RCC 7860 (cell line): ENCODE measurements around the gene ZNF497.

Experiments used
- DNase-seq: peaks from one replicate; pipeline ENCODE4 v3.0.0-alpha.2; 2015; ENCODE audit warnings: low spot score
- FAIRE-seq: peaks from 2 replicates; lab custom pipeline; 2012; peaks lifted over from hg19 to GRCh38; lab: Jason Lieb, UNC

The ZNF497 gene

GRCh38 chr19:58368561-58369360, 6.2 kb upstream of the ZNF497 start:
- FAIRE-seq: no peak
- DNase-seq: no peak

DNA sequence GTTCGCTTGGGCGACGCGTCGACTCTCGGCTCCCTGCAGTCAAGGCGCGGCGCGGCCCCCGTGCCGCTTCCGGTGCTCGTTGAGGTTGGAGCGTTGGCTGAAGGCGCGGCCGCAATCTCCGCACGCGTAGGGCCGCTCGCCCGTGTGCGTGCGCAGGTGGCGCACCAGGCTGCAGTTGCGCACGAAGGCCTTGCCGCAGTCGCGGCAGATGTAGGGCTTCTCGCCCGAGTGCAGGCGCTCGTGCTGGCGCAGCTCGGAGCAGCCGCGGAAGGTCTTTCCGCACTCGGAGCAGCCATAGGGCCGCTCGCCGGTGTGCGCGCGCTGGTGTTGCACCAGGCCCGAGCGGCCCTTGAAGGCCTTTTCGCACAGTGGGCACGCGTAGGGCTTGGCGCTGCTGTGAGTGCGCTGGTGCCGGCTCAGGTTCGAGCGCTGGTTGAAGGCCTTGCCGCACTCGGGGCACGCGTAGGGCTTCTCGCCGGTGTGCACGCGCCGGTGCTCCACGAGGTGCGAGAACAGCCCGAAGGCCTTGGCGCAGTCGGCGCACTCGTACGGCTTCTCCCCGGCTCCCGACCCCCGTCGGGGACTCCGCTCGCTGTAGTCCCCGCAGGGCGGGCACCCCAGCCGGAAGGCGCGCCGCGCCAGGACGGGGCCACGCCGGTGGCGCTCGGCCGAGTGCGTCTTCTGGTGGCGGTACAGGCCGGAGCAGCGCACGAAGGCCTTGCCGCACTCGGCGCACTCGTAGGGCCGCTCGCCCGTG, 5.3 kb upstream of the ZNF497 start:
- FAIRE-seq: no peak
- no peak for DNase-seq

GRCh38 chr19:58366585-58367430, 4.3 kb upstream of the ZNF497 start:
- no peak for FAIRE-seq
- DNase-seq: no peak

GRCh38 chr19:58364146-58364545, 1.6 kb upstream of the ZNF497 start:
- DNase-seq: no peak
- FAIRE-seq: no peak

DNA sequence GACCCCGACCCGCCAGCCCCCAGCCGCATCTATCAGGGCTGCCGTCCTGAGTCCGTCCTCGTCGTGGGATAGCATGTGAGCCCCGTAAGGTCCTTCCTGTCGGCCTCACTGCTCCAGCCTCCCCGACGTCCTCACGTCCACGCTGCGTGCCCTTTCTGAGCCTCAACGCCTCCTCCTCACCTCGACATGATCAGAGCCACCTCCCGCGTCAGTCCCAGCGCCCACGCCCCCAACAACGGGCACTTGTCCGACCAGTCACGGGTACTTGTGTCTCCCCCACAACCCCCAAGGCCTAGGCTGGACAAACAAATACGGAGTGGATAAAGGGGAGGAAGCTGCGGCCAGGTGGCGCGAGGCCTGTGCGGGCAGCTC, 665 bp downstream of the ZNF497 start:
- DNase-seq (no peak), FAIRE-seq (no peak)

DNA sequence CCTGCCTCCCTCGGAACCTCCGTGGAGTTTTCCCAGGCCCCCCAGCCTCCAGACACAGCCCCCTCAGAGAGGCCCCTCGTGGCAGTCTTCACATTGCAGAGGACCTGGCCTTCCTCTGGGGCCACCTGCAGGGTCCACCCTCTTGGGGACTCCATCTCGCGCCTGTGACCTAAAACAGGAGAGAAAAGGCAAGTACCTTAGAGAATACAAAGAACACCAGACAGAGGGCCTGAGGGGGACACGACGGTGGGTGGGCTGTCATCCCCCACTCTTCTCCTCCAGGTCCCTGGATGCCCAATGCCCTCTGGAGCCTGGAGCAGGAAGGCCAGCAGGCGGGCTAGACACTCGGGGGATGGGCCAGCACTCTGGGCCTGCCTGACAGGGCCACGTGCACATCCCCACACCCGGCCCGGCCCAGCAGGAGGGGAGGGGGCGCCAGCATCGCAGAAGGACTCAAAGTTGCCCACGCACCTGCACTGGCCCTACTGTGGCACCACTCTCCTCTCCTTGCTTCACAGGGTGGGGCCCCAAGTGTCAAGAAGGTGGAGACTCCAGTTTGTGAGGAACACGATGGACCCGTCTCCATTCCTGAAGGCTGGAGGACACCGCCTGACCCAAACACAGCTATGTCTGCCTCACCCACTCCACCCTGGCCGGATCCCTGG, 4.9 kb downstream of the ZNF497 start:
- DNase-seq: no peak
- FAIRE-seq: no peak

DNA sequence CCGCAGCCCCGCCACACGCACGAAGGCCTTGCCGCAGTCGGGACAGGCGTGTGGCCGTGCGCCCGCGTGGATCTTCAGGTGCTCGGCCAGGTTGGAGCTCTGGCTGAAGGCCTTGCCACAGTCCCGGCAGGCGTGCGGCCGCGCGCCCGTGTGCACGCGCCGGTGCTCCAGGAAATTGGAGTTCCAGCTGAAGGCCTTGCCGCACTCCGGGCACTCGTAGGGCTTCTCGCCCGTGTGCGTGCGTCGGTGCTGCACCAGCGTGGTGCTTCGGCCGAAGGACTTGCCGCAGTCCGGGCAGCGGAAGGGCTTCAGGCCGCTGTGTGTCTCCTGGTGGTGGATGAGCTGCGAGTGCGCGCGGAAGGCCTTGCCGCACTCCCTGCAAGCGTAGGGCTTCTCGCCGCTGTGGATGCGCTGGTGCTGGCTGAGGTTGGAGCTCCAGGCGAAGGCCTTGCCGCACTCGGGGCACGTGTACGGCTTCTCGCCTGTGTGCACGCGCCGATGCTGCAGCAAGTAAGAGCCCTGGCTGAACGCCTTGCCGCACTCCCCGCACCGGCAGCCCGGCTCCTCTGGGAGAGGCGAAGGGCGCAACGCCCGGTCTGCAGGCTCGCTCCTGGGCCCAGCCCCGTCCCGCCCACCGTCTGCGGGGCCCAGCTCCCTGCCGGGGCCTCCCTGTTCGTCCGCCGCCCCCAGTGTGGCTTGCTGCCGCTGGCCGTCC, 5.6 kb downstream of the ZNF497 start:
- no peak for DNase-seq
- FAIRE-seq: no peak

GRCh38 chr19:58355908-58356765, 6.4 kb downstream of the ZNF497 start:
- DNase-seq: no peak
- FAIRE-seq: no peak

- FAIRE-seq: no peak
Observed at GRCh38 chr19:58355215-58355796, 7.2 kb downstream of the ZNF497 start.

GRCh38 chr19:58354478-58355030, 8.0 kb downstream of the ZNF497 start:
- FAIRE-seq (no peak), DNase-seq (no peak)

More at GRCh38 chr19:58355215-58355796, 7.2 kb downstream of the ZNF497 start:
- no peak for DNase-seq

DNA sequence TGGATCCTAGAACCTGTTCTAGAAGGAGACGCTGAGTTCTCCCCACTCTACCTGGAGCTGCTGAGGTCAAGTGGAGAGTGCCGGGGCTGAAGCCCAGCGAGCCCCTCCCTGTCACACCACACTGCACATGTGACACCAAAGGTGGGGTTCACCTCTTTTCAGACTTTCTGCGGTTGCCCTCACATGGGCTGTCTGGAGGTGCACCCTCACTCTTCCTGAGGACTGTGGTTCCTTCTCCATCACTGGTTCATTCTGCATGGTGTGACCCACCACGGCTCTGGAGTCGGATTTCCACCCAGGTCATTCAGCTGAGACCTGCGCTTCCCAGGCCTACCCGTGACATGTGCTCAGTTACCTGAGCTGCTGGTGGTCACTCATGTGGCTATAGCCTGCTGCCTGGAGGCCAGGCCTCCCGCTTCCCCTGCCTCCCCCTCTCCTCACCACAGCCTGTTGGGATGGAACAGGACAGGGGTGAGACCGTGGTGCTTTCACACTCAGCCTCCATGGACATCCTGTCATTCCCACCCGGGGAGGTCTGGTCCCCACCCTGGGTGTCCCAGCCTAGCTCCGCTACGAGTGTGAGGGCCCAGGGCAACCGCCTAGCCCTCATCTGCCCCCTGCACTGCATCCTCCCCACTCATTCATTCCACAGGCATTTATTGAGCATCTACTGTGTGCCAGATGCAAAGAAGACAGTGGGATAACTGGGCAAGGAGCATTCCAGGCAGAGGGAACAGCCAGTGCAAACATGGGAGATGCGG, 8.7 kb downstream of the ZNF497 start:
- FAIRE-seq (no peak), DNase-seq (no peak)

DNA sequence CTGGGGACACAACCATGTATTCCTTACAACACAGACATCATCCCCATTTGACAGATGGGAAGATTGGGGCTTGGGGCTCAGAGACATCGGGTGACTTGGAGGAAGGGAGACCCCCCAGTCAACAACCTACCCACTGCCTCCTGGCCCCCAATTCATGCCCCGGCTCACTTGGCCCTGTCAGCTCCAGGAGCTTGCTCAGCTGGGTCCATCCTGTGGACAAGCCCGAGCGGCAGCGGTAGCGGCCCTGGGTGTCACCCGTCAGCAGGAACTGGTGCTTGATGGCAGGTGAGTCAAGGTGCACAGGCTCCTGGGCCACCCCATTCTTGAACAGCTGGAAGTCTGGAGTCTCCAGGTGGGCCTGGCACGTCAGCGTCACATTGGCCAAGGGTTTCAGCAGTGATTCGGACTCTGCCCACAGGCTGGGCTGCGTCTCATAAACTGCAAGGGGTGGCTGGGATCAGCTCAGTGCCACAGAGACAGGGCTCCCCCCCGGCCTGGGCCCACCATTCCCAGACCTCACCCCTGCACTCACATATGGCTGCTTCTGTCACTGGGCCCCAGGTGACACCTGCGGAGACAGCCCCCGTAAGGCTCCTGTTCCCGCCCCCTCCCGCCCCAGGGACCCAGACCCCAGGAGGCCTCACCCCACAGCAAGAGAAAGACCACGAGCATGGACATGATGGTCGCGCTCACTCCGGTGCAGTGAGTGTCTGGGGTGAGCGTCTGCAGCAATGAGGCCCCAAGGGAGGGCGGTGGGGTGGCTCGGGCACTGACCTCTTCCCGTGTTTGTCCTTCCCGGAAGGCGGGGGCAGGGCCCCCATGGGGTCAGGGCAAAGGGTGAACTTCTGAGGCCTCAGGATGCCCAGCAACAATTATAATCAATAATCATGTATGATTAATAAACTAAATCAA, 9.5 kb downstream of the ZNF497 start, which contains the start of gene A1BG:
A1BG (minus strand) TSS at position 733 of the 912 bp plus-strand sequence; CDS start at position 678, 55 bp downstream.
- FAIRE-seq (no peak), DNase-seq (no peak)

DNA sequence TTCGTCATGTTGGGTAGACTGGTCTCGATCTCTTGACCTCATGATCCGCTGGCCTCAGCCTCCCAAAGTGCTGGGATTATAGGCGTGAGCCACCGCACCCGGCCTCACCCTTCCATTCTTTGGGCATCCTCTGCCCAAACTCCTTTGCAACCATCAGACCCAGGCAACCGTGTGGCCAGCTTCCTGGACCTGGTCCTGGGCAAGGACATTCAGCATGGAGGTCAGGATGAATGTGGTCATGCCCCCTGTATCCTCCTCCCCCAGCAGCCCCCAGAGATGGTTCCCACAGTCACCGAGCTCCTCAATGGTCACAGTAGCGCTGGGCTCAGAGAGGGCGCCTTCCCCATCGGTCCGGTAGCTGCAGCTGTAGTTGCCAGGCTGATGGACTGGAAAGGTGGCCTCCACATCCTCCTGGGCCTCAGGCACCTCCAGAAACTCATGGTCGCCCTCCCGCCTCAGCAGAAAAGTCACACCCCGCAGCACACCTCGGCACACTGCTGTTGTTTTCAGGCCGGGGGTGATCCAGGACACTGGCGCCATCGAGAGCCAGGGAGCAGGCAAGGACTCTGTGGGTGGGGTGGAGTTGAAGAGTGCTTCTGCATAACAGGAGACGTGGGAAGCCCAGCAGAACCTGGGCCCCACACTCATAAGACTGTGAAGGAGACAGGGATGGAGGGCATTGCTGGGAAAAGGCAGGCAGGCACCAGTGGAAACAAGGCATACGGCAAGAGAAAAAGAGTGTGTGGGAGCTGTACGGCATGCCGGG, 10.4 kb downstream of the ZNF497 start:
- FAIRE-seq (no peak), DNase-seq (no peak)

- FAIRE-seq (no peak), DNase-seq (no peak)
Observed at GRCh38 chr19:58351558-58351878, 11.0 kb downstream of the ZNF497 start.

DNA sequence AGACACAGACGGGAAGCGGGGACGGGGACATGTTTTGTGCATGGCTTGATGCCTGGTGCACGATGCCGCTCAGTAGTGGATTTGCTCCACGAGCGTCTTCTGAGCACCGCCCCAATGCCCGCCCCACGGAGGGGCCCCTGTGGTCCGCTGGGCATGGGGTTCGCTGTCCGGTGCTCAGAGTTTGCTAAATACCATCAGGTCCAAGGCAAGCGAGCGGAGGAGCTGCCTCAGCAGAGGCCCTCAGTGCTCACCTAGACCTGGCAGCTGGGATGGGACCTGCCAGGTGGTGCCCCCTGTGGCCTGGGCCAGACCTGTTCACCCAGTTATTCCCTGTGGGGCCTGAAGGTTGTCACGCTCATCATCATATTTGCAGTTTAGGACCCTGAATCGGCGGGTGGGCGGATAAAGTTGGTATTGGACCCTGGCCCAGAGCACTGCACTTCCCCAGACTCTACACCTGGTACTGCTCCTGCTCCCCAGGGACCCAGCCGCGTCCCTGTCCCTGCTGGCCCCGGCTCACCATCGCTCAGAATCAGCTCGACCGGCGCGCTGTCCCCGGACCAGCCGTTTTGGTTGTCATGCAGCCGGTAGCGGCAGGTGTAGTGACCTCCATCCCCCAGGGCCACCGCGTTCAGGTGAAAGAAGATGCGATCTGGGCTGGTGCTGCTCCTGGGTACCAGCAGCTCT, 11.5 kb downstream of the ZNF497 start:
- FAIRE-seq: no peak
- no peak for DNase-seq
